ENCODE measurements around the gene DHCR7.

DHCR7 gene

GRCh38 chr11:71477641-71478527, 29.7 kb upstream of the DHCR7 start:
- Histone ChIP-seq H3K27me3 (ENCODE audit: insufficient read depth, insufficient read length) (no peaks in the 10 kb centered on the region), H3K9me3 (ENCODE audit: insufficient read depth, low read length) (no peaks in the 10 kb centered on the region), H3K4me3 (ENCODE audit: insufficient read length, low read depth) (no peak overlapping the region), H3K9ac (ENCODE audit: insufficient read length, low read depth) (no peak overlapping the region), H3K4me1 (ENCODE audit: insufficient read depth, insufficient read length) (peaks cover 17% of the 10 kb centered on the region), H3K36me3 (ENCODE audit: insufficient read depth, insufficient read length, low read length) (peaks cover 81% of the 10 kb centered on the region)
- TF ChIP-seq YY1 (IDR thresholded peaks at IDR 0.05; ENCODE audit: insufficient read depth, insufficient read length): no peak
- no peak for TF ChIP-seq ZNF274 (IDR thresholded peaks at IDR 0.05; ENCODE audit: low read depth, low read length)
- TF ChIP-seq SUZ12 (IDR thresholded peaks at IDR 0.05; ENCODE audit: extremely low read depth, insufficient read depth, insufficient read length): no peak
- DNase-seq (ENCODE audit: low read depth, low spot score): peak; percentile 43

- Histone ChIP-seq H3K9ac (ENCODE audit: insufficient read length, low read depth) (no peak overlapping the region), H3K9me3 (ENCODE audit: insufficient read depth, low read length) (no peaks in the 10 kb centered on the region), H3K36me3 (ENCODE audit: insufficient read depth, insufficient read length, low read length) (peaks cover 77% of the 10 kb centered on the region), H3K4me1 (ENCODE audit: insufficient read depth, insufficient read length) (peaks cover 17% of the 10 kb centered on the region), H3K27me3 (ENCODE audit: insufficient read depth, insufficient read length) (no peaks in the 10 kb centered on the region), H3K4me3 (ENCODE audit: insufficient read length, low read depth) (no peak overlapping the region)
- no peak for DNase-seq (ENCODE audit: low read depth, low spot score)
- no peak for TF ChIP-seq YY1 (IDR thresholded peaks at IDR 0.05; ENCODE audit: insufficient read depth, insufficient read length)
- TF ChIP-seq ZNF274 (IDR thresholded peaks at IDR 0.05; ENCODE audit: low read depth, low read length): no peak
- TF ChIP-seq SUZ12 (IDR thresholded peaks at IDR 0.05; ENCODE audit: extremely low read depth, insufficient read depth, insufficient read length): no peak
Measured at GRCh38 chr11:71476926-71477640, 28.9 kb upstream of the DHCR7 start.

GRCh38 chr11:71476031-71476430, 27.8 kb upstream of the DHCR7 start:
- no peak overlapping the region for H3K9ac ChIP-seq (ENCODE audit: insufficient read length, low read depth)
- H3K4me3 ChIP-seq (ENCODE audit: insufficient read length, low read depth): no peak overlapping the region
- peaks cover 17% of the 10 kb centered on the region for H3K4me1 ChIP-seq (ENCODE audit: insufficient read depth, insufficient read length)
- H3K9me3 ChIP-seq (ENCODE audit: insufficient read depth, low read length): no peaks in the 10 kb centered on the region
- H3K27me3 ChIP-seq (ENCODE audit: insufficient read depth, insufficient read length): no peaks in the 10 kb centered on the region
- TF ChIP-seq YY1 (IDR thresholded peaks at IDR 0.05; ENCODE audit: insufficient read depth, insufficient read length) (no peak), ZNF274 (IDR thresholded peaks at IDR 0.05; ENCODE audit: low read depth, low read length) (no peak), SUZ12 (IDR thresholded peaks at IDR 0.05; ENCODE audit: extremely low read depth, insufficient read depth, insufficient read length) (no peak)
- peaks cover 73% of the 10 kb centered on the region for H3K36me3 ChIP-seq (ENCODE audit: insufficient read depth, insufficient read length, low read length)
- DNase-seq (ENCODE audit: low read depth, low spot score): no peak

GRCh38 chr11:71474771-71475483, 26.7 kb upstream of the DHCR7 start:
- H3K4me3 ChIP-seq (ENCODE audit: insufficient read length, low read depth): no peak overlapping the region
- no peak overlapping the region for H3K9ac ChIP-seq (ENCODE audit: insufficient read length, low read depth)
- H3K36me3 ChIP-seq (ENCODE audit: insufficient read depth, insufficient read length, low read length): peaks cover 64% of the 10 kb centered on the region
- H3K9me3 ChIP-seq (ENCODE audit: insufficient read depth, low read length): no peaks in the 10 kb centered on the region
- DNase-seq (ENCODE audit: low read depth, low spot score): no peak
- H3K4me1 ChIP-seq (ENCODE audit: insufficient read depth, insufficient read length): peaks cover 16% of the 10 kb centered on the region
- no peaks in the 10 kb centered on the region for H3K27me3 ChIP-seq (ENCODE audit: insufficient read depth, insufficient read length)
- TF ChIP-seq YY1 (IDR thresholded peaks at IDR 0.05; ENCODE audit: insufficient read depth, insufficient read length) (no peak), ZNF274 (IDR thresholded peaks at IDR 0.05; ENCODE audit: low read depth, low read length) (no peak), SUZ12 (IDR thresholded peaks at IDR 0.05; ENCODE audit: extremely low read depth, insufficient read depth, insufficient read length) (no peak)

GRCh38 chr11:71474141-71474770, 26.1 kb upstream of the DHCR7 start:
- no peaks in the 10 kb centered on the region for H3K27me3 ChIP-seq (ENCODE audit: insufficient read depth, insufficient read length)
- no peak overlapping the region for H3K4me3 ChIP-seq (ENCODE audit: insufficient read length, low read depth)
- H3K9me3 ChIP-seq (ENCODE audit: insufficient read depth, low read length): peaks cover 4% of the 10 kb centered on the region; the same call in 1 of the 2 replicates
- H3K4me1 ChIP-seq (ENCODE audit: insufficient read depth, insufficient read length): peaks cover 16% of the 10 kb centered on the region
- no peak for DNase-seq (ENCODE audit: low read depth, low spot score)
- H3K9ac ChIP-seq (ENCODE audit: insufficient read length, low read depth): no peak overlapping the region
- TF ChIP-seq ZNF274 (IDR thresholded peaks at IDR 0.05; ENCODE audit: low read depth, low read length): no peak
- TF ChIP-seq YY1 (IDR thresholded peaks at IDR 0.05; ENCODE audit: insufficient read depth, insufficient read length): no peak
- TF ChIP-seq SUZ12 (IDR thresholded peaks at IDR 0.05; ENCODE audit: extremely low read depth, insufficient read depth, insufficient read length): no peak
- H3K36me3 ChIP-seq (ENCODE audit: insufficient read depth, insufficient read length, low read length): peaks cover 60% of the 10 kb centered on the region

- no peak for DNase-seq (ENCODE audit: low read depth, low spot score)
- Histone ChIP-seq H3K36me3 (ENCODE audit: insufficient read depth, insufficient read length, low read length) (peaks cover 55% of the 10 kb centered on the region), H3K9ac (ENCODE audit: insufficient read length, low read depth) (no peak overlapping the region), H3K4me3 (ENCODE audit: insufficient read length, low read depth) (no peak overlapping the region), H3K4me1 (ENCODE audit: insufficient read depth, insufficient read length) (peaks cover 16% of the 10 kb centered on the region), H3K9me3 (ENCODE audit: insufficient read depth, low read length) (peaks cover 9% of the 10 kb centered on the region; the same call in 1 of the 2 replicates), H3K27me3 (ENCODE audit: insufficient read depth, insufficient read length) (no peaks in the 10 kb centered on the region)
- TF ChIP-seq SUZ12 (IDR thresholded peaks at IDR 0.05; ENCODE audit: extremely low read depth, insufficient read depth, insufficient read length) (no peak), ZNF274 (IDR thresholded peaks at IDR 0.05; ENCODE audit: low read depth, low read length) (no peak), YY1 (IDR thresholded peaks at IDR 0.05; ENCODE audit: insufficient read depth, insufficient read length) (no peak)
Measured at GRCh38 chr11:71473793-71474080, 25.5 kb upstream of the DHCR7 start.
